HEK293 (cell line): ENCODE results near the gene SUCNR1.

Experiments used
- CTCF ChIA-PET: fragments of 350-600 bp; formaldehyde crosslinking; extraction: SDS; loops from one replicate; lab custom pipeline; 2021; ENCODE audit warnings: antibody characterized with exemption; lab: Yijun Ruan, JAX
- POLR2A ChIA-PET: fragments of 300-600 bp; formaldehyde crosslinking; extraction: SDS; loops from one replicate; lab custom pipeline; 2020; ENCODE audit warnings: antibody characterized with exemption, inconsistent platforms; lab: Yijun Ruan, JAX
- H3K27ac ChIP-seq: fragments of 200-500 bp; sonication (Bioruptor generic); 2 replicates; pipeline ENCODE4 v1.5.1; 2014; ENCODE audit warnings: low read depth, low read length, control low read depth, inconsistent platforms; ENCODE audit errors: extremely low read depth
- H3K36me3 ChIP-seq, 2 experiments: fragments of 200-500 bp in 1 of 2; sonication (Bioruptor generic) in 1 of 2; 1 replicate in 1 of 2; 2 replicates in 1 of 2; pipeline ENCODE4 v1.5.1; 2014 to 2017; ENCODE audit warnings: inconsistent platforms in 2 of 2, low read length in 2 of 2; ENCODE audit not compliant: control insufficient read depth in 2 of 2, insufficient read depth in 1 of 2
- H3K4me1 ChIP-seq: fragments of 200-500 bp; sonication (Bioruptor generic); 2 replicates; pipeline ENCODE4 v1.5.1; 2014; ENCODE audit warnings: mild to moderate bottlenecking, low read length, inconsistent platforms; ENCODE audit not compliant: control insufficient read depth, insufficient read depth
- H3K4me3 ChIP-seq: 2 replicates; pipeline ENCODE4 v1.5.1; 2011; ENCODE audit warnings: low read depth, mild to moderate bottlenecking, control low read depth, low read length, moderate library complexity
- H3K9me3 ChIP-seq: fragments of 200-500 bp; sonication (Bioruptor generic); 2 replicates; pipeline ENCODE4 v1.5.1; 2014; ENCODE audit warnings: low read depth, low read length, inconsistent platforms; ENCODE audit not compliant: control insufficient read depth, insufficient read depth
- BCL11A ChIP-seq: fragments of 450-650 bp; formaldehyde crosslinking; IDR thresholded peaks from 2 replicates; pipeline ENCODE4 v1.5.1; 2016; ENCODE audit warnings: low read depth, missing biosample characterization, missing genetic modification characterization
- IKZF3 ChIP-seq: fragments of 450-650 bp; IDR thresholded peaks from 2 replicates; pipeline ENCODE4 v1.5.0; 2018; ENCODE audit warnings: missing biosample characterization, mild to moderate bottlenecking, missing genetic modification characterization, moderate library complexity
- KLF1 ChIP-seq: fragments of 450-650 bp; formaldehyde crosslinking; IDR thresholded peaks from 2 replicates; pipeline ENCODE4 v1.5.1; 2016; ENCODE audit warnings: missing biosample characterization, missing genetic modification characterization
- KLF17 ChIP-seq: fragments of 450-650 bp; formaldehyde crosslinking; IDR thresholded peaks from 2 replicates; pipeline ENCODE4 v1.5.1; 2016; ENCODE audit warnings: missing biosample characterization, missing genetic modification characterization
- KLF9 ChIP-seq: fragments of 450-650 bp; formaldehyde crosslinking; IDR thresholded peaks from 2 replicates; pipeline ENCODE4 v1.5.1; 2016; ENCODE audit warnings: missing biosample characterization, missing genetic modification characterization, low read depth
- PRDM10 ChIP-seq: fragments of 450-650 bp; formaldehyde crosslinking; IDR thresholded peaks from 2 replicates; pipeline ENCODE4 v1.5.1; 2016; ENCODE audit warnings: missing biosample characterization, missing genetic modification characterization
- PRDM4 ChIP-seq: fragments of 450-650 bp; formaldehyde crosslinking; IDR thresholded peaks from 2 replicates; pipeline ENCODE4 v1.5.1; 2017; ENCODE audit warnings: missing biosample characterization, missing genetic modification characterization
- TCF7L2 ChIP-seq: IDR thresholded peaks from 2 replicates; pipeline ENCODE4 v1.6.1; 2011; ENCODE audit warnings: low read depth, mild to moderate bottlenecking, inconsistent platforms, low read length, moderate library complexity, borderline replicate concordance
- WT1 ChIP-seq: fragments of 450-650 bp; formaldehyde crosslinking; IDR thresholded peaks from 2 replicates; pipeline ENCODE4 v1.5.1; 2016; ENCODE audit warnings: missing biosample characterization, missing genetic modification characterization
- ZBTB1 ChIP-seq: fragments of 450-650 bp; formaldehyde crosslinking; IDR thresholded peaks from 2 replicates; pipeline ENCODE4 v1.5.1; 2016; ENCODE audit warnings: missing biosample characterization, missing genetic modification characterization
- ZBTB20 ChIP-seq: fragments of 450-650 bp; formaldehyde crosslinking; IDR thresholded peaks from 2 replicates; pipeline ENCODE4 v1.5.1; 2016; ENCODE audit warnings: missing biosample characterization, missing genetic modification characterization
- ZNF138 ChIP-seq: fragments of 450-650 bp; formaldehyde crosslinking; IDR thresholded peaks from 2 replicates; pipeline ENCODE4 v1.5.1; 2016; ENCODE audit warnings: missing biosample characterization, missing genetic modification characterization, borderline replicate concordance
- ZNF18 ChIP-seq: fragments of 450-650 bp; formaldehyde crosslinking; IDR thresholded peaks from 2 replicates; pipeline ENCODE4 v1.5.1; 2016; ENCODE audit warnings: missing biosample characterization, missing genetic modification characterization
- ZNF2 ChIP-seq: fragments of 450-650 bp; formaldehyde crosslinking; IDR thresholded peaks from 2 replicates; pipeline ENCODE4 v1.5.1; 2016; ENCODE audit warnings: missing biosample characterization, missing genetic modification characterization
- ZNF214 ChIP-seq: fragments of 450-650 bp; formaldehyde crosslinking; IDR thresholded peaks from 2 replicates; pipeline ENCODE4 v1.5.1; 2017; ENCODE audit warnings: missing biosample characterization, mild to moderate bottlenecking, missing genetic modification characterization, borderline replicate concordance
- ZNF302 ChIP-seq: fragments of 450-650 bp; formaldehyde crosslinking; IDR thresholded peaks from 2 replicates; pipeline ENCODE4 v1.5.1; 2016; ENCODE audit warnings: missing biosample characterization, missing genetic modification characterization, low read depth
- ZNF350 ChIP-seq: fragments of 450-650 bp; formaldehyde crosslinking; IDR thresholded peaks from 2 replicates; pipeline ENCODE4 v1.5.0; 2017; ENCODE audit warnings: missing biosample characterization, mild to moderate bottlenecking, missing genetic modification characterization
- ZNF354C ChIP-seq: fragments of 450-650 bp; formaldehyde crosslinking; IDR thresholded peaks from 2 replicates; pipeline ENCODE4 v1.5.1; 2016; ENCODE audit warnings: missing biosample characterization, missing genetic modification characterization, low read depth, borderline replicate concordance
- ZNF404 ChIP-seq: fragments of 450-650 bp; formaldehyde crosslinking; IDR thresholded peaks from 2 replicates; pipeline ENCODE4 v1.5.1; 2017; ENCODE audit warnings: missing biosample characterization, missing genetic modification characterization
- ZNF449 ChIP-seq: fragments of 450-650 bp; formaldehyde crosslinking; IDR thresholded peaks from 2 replicates; pipeline ENCODE4 v1.5.1; 2017; ENCODE audit warnings: missing biosample characterization, mild to moderate bottlenecking, missing genetic modification characterization, moderate library complexity
- ZNF473 ChIP-seq: fragments of 450-650 bp; formaldehyde crosslinking; IDR thresholded peaks from 2 replicates; pipeline ENCODE4 v1.5.1; 2017; ENCODE audit warnings: missing biosample characterization, missing genetic modification characterization
- ZNF555 ChIP-seq: fragments of 450-650 bp; formaldehyde crosslinking; conservative IDR thresholded peaks from 2 replicates; pipeline ENCODE4 v1.5.1; 2017; ENCODE audit warnings: missing biosample characterization, mild to moderate bottlenecking, missing genetic modification characterization, inconsistent platforms
- ZNF701 ChIP-seq: fragments of 450-650 bp; formaldehyde crosslinking; IDR thresholded peaks from 2 replicates; pipeline ENCODE4 v1.5.1; 2016; ENCODE audit warnings: missing biosample characterization, missing genetic modification characterization
- ZNF747 ChIP-seq: fragments of 450-650 bp; formaldehyde crosslinking; IDR thresholded peaks from 2 replicates; pipeline ENCODE4 v1.5.1; 2016; ENCODE audit warnings: missing biosample characterization, missing genetic modification characterization
- ZNF830 ChIP-seq: fragments of 450-650 bp; IDR thresholded peaks from 2 replicates; pipeline ENCODE4 v1.5.0; 2018; ENCODE audit warnings: missing biosample characterization, missing genetic modification characterization, low read depth, mild to moderate bottlenecking, moderate library complexity
- ZSCAN30 ChIP-seq: fragments of 450-650 bp; IDR thresholded peaks from 2 replicates; pipeline ENCODE4 v1.5.1; 2018; ENCODE audit warnings: missing biosample characterization, mild to moderate bottlenecking, missing genetic modification characterization, moderate library complexity

The SUCNR1 gene

GRCh38 chr3:151866711-151867410, 6.6 kb upstream of the SUCNR1 start:
- ChIA-PET CTCF (no interaction called here), POLR2A (no interaction called here)
- H3K4me3 ChIP-seq: no peak overlapping the region
- H3K4me1 ChIP-seq: no peaks in the 10 kb centered on the region
- H3K9me3 ChIP-seq: no peaks in the 10 kb centered on the region
- no peak overlapping the region for H3K27ac ChIP-seq
- TF ChIP-seq ZNF701 (no peak), ZNF404 (tag by site-specific recombination) (no peak), ZNF747 (no peak), ZBTB20 (tag by site-specific recombination) (no peak), ZNF2 (tag by site-specific recombination) (no peak), ZNF830 (tag by site-specific recombination) (no peak), KLF9 (no peak), PRDM10 (tag by site-specific recombination) (no peak), WT1 (tag by site-specific recombination) (no peak), IKZF3 (no peak)
- H3K36me3 ChIP-seq: no peaks in the 10 kb centered on the region

GRCh38 chr3:151867666-151868065, 5.8 kb upstream of the SUCNR1 start:
- no peaks in the 10 kb centered on the region for H3K4me1 ChIP-seq
- H3K27ac ChIP-seq: no peak overlapping the region
- no peak overlapping the region for H3K4me3 ChIP-seq
- H3K9me3 ChIP-seq: no peaks in the 10 kb centered on the region
- ChIA-PET POLR2A (no interaction called here), CTCF (no interaction called here)
- no peaks in the 10 kb centered on the region for H3K36me3 ChIP-seq
- TF ChIP-seq ZNF302 (tag by site-specific recombination) (no peak), ZNF138 (no peak), ZNF449 (tag by site-specific recombination) (no peak), KLF1 (tag by site-specific recombination) (no peak), ZNF350 (tag by site-specific recombination) (no peak), PRDM4 (tag by site-specific recombination) (no peak), ZBTB1 (tag by site-specific recombination) (no peak), KLF17 (tag by site-specific recombination) (no peak), ZNF18 (tag by site-specific recombination) (no peak), ZNF214 (tag by site-specific recombination) (no peak), ZNF555 (tag by site-specific recombination) (no peak), ZNF473 (no peak), TCF7L2 (no peak), ZSCAN30 (tag by site-specific recombination) (no peak), BCL11A (no peak), ZNF354C (tag by site-specific recombination) (no peak)
